Islet precursor cell (in vitro differentiated cells): ENCODE results near the gene BMPR2.
"Not testable (repeated sequence)": the region's sequence is repeated elsewhere in the genome, so short reads cannot be mapped to it uniquely, and the experiment has no call there.

ENCODE experiments used
- DNase-seq: peaks from one replicate; pipeline ENCODE4 v3.0.0-alpha.2; 2018

The BMPR2 gene

GRCh38 chr2:202386495-202386894 lies 10.4 kb downstream of the BMPR2 start:
- not testable (repeated sequence) for DNase-seq

- no peak for DNase-seq
Measured at GRCh38 chr2:202387608-202388342, 11.6 kb downstream of the BMPR2 start.

DNA sequence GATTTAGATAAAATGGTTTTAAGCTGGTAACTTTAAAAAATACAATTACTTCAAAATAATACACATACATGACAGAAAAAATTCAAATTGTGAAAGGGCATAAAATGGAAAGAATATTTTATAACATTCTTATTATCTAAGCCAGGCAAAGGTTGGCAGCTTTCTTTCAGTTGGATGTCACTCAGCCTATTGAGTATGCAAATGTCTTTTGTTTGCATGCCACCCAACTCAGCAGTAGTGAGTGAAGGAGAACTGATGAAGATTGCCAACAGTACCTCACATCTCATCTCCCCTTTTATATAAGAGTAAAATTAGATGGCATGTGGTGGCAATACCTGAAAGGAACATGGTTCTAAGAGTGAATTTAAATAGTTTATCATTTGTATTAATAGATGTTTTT lies 24.8 kb downstream of the BMPR2 start:
- no peak for DNase-seq

GRCh38 chr2:202405798-202406197 lies 29.7 kb downstream of the BMPR2 start:
- no peak for DNase-seq

DNA sequence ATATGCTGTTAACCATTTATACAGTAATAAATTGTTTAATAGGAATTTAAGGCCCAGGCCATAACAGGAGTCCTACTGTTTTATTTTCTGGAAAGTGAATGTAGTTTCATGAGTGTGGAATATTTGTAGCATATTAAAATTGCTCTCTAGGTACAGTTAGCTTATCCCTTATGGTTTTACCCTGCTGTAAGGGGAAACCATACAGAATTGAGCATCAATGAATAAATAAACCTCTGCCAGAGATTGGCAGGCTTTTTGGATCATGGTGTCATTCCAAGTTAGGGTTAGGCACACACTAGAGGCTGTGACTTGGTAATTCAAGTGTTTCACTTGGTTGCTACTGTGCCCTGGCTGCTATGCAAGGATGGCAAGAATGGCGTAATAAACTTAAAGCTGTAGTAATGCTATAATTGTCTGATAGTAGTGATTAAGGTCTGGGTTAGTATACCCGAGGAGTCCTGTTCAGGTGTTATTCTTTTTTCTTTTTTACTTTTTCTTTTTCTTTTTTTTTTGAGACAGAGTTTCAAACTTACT lies 30.4 kb downstream of the BMPR2 start:
- no peak for DNase-seq

DNA sequence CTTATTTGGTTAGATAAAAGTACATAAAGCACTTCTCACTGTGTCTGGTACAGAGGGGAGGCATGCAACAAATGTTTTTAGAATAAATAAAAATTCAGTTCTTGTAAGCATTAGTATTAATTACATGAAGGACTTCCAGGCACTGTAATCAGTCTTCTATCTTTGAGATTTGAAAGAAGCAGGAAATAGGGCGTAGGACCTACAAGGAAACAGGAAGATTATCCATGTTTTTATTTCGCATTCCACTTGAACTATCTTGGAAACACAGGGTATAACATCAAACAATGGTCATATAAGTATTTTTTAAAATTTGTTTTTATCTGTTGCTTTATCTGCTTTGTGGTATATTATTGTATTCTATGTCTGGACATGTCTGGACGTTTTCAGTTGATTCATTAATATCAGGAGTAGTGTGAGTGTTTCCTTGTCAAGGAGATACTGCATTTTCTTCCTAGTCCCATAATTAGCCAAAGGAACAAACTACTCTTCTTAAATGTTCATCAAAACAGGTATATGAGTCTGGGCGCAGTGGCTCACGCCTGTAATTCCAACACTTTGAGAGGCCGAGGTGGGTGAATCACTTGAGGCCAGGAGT lies 32.5 kb downstream of the BMPR2 start:
- DNase-seq, result no peak

- no peak for DNase-seq
Measured at GRCh38 chr2:202410092-202410491, 34.0 kb downstream of the BMPR2 start.

DNA sequence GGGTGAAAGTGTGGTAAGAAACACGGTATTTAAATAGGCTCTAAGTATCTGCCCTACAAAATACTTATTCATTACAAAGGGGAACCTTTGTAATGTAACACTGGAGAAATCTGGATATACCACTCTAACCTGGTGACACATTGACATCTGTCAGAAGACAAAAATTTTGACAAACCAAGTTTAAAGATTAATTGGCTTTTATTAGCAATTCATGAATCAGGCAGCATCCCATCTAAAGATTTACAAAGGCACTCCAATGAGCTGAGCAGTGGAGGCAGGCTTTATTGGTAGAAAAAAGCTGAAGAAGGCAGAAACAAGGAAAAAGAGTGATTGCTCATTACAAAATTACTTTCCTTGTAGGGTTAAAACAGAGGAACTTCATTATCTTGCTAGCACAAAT lies 35.0 kb downstream of the BMPR2 start:
- DNase-seq, result no peak

- DNase-seq, result no peak
Measured at GRCh38 chr2:202418027-202418426, 41.9 kb downstream of the BMPR2 start.

DNA sequence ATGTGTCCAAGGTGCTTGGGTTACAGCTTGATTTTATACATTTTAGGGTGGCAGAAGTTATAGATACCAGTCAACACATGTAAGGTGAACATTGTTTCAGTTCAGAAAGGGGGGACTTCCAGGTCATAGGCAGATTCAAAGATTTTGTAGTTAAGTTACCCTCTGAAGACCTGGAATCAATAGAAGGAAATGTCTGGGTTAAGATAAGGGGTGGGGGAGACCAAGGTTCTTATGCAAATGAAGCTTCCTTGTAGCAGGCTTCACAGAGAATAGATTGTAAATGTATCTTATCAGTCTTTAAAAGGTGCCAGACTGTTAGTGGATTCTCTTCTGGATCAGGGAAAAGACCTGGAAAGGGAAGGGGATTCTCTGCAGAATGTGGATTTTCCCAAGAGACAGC lies 42.4 kb downstream of the BMPR2 start:
- DNase-seq, result no peak

DNA sequence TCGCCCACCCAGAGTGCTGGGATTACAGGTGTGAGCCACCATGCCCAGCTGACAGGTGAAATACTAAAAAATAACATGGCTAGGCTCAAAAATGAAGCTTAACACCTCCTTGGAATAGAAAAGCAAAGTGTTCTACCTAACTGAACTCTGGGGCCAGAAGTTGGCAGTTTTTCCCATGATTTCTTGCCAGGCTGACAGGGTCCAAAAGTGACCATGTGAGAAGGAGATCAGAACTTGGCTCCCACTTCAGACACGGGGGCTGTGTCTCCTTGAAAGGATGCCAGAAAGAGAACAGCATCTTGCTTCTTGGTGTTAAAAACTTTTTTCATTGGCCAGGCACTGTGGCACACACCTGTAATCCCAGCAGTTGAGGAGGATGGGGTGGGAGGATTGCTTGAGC lies 47.0 kb downstream of the BMPR2 start:
- no peak for DNase-seq

DNA sequence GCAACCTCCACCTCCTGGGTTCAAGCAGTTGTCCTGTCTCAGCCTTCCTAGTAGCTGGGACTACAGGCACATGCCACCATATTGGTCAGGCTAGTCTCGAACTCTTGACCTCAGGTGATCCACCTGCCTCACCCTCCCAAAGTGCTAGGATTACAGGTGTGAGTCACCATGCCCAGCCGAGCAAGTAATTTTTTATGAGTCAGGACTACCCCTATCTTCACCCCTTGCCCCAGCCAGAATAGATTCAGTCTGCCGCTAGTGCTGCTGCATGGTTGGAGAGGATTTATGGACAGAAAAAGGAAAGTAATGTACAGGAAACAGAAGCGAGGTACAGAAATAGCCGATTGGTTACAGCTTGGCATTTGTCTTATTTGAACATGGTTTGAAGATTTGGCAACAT lies 48.9 kb downstream of the BMPR2 start:
- no peak for DNase-seq

DNA sequence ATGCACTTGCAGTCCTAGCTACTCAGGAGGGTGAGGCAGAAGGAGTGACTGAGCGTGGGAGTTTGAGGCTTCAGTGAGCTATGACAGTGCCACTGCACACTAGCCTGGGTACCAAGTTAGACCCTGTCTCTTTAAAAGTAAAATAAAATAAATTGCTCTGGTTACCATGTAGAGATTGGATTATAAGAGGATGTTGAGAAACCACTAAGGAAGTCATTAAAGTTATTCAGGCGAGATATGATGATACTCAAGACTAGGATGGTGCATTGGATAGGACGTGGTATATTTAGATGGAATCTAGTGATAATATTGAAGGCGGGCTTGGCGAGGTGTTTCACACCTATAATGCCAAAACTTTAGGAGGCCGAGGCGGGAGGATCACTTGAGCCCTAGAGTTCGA lies 50.6 kb downstream of the BMPR2 start:
- DNase-seq, result no peak

DNA sequence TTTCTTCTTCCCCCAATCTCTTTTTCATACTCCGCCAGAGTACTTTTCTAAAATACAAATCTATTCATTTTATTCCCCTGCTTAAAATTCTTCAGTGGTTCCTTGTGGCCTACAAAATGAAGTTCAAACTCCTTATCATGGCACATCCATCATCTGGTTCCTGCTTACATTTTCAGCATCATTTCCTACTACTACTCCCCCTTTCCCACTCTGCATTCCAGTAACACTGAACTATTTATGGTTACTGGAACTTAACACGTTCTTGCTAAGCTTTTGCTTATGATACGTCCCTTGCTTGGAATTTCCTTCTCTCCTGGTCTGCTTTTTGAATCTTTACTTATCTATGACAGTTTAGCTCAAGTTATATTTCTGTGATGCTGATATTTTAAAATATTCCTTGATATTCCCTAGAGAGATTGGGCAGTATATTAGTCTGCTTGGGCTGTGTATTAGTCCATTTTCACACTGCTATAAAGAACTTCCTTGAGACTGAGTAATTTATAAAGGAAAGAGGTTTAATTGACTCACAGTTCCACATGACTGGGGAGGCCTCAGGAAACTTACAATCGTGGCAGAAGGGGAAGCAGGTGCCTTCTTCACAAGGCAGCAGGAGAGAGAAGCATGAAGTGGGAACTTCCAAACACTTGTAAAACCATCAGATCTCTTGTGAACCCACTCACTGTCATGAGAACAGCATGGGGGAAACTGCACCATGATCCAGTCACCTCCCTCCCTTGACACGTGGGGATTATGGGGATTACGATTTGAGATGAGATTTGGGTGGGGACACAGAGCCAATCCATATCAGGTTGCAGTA lies 53.2 kb downstream of the BMPR2 start:
- no peak for DNase-seq

DNA sequence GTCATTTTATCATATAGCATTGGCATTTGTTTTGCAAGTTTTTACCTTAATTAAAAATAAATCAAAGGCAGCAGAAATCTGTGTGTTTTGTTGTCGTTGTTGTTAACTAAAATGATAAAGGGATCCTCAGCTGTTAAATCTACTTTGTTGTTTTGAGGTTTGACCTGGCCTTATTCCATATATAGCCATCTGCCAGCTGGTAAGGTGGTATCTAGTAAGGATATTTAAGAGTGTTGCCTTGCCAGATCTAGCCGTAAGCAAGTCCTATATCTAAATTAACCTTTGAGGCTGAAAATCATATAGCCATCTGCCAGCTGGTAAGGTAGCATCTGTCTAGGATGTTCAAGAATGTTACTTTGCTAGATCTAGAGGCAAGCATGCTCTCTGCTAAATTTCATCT lies 56.6 kb downstream of the BMPR2 start:
- DNase-seq, result no peak

GRCh38 chr2:202434472-202434871 lies 58.3 kb downstream of the BMPR2 start:
- DNase-seq, result no peak

DNA sequence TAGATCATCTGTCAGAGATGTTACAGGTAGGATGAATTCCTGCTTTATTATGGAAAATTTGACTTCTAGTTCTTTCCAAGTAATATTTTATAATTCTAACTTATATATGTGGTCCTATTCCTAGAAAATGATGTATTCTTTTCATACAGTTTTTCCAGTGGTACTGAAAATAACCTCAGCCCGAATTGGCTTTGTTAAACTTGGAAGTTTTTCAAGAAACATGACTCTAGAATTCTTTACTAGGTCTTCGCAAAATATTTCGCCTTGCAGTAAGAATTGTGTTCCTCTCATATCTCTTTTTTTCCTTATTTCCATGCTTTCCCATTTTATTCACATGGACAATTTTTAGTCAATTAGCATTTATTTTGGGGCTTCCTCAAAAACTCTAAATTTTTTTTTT lies 60.5 kb downstream of the BMPR2 start:
- DNase-seq, result no peak

GRCh38 chr2:202440117-202440516 lies 64.0 kb downstream of the BMPR2 start:
- DNase-seq, result not testable (repeated sequence)

DNA sequence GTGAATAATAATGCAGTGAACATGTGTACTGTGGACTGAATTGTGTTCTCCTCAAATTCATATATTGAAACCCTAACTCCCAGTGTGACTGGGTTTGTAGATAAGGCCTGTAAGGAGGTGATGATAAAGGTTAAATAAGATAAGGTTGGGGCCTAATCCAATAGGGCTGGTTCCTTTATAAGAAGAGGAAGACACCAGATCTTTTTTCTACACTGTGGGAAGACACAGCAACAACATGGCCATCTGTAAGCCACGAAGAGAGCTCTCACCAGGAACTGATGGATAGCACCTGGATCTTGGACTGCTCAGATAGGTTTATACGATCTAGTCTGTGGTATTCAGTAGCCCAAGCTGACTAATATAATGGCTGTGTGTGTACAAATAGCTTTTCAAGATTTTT lies 66.8 kb downstream of the BMPR2 start:
- DNase-seq, result no peak

DNA sequence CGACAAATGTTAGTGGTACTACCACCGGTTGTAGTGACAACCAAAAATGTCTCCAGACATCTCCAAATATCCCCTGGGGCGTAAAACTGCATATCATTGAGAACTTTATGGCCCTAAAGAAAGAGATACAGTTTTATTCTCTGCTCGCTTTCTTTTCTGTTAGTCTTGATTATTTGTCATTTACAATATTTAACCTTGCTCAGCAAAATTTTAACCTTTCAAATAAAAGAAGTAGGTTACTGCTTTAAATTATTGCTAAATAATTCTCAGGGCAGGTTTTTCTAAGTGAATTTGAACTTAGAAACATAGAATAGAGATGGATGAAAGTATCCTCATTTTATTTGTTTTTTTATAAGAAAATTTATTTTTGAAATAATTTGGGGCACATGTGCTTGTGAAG lies 67.9 kb downstream of the BMPR2 start:
- no peak for DNase-seq

- DNase-seq, result no peak
Measured at GRCh38 chr2:202449344-202449743, 73.2 kb downstream of the BMPR2 start.

DNA sequence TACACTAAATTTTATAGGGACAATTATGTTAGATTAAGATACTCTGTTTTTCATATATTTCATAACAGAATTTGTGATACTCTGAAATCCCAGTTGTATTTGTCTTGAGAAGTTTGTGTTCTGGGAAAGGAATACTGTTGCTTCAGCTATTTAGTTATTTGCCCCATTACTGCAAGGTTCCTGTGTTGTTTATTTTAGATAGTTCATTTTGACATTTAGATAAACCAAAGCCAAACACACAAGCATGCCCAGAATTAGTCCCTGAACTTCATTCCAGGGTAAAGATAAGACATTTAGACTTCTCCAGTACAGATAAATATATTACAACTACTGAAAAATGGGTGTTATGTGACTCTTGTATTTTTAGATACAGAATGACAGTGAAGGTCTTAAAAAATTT lies 74.7 kb downstream of the BMPR2 start:
- DNase-seq, result no peak

DNA sequence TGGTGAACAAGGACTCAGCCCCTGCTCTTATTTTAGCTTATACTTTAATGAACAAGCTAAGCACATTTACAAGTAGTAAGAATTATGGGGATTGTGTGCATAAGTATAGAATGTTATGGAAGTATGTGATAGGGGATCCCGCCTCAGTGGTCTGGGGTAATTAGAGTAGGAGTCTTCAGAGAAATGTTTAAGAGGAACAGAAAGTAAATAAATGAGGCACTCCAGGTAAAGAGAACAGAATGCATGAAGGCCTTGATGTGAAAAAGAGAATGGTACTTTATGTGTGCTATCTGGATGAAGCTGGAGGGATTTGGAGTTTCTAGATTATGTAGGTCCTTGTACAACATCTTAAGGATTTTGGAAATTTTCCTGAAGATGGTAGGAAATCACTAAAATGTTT lies 76.6 kb downstream of the BMPR2 start:
- no peak for DNase-seq

- DNase-seq, result no peak
Measured at GRCh38 chr2:202454536-202454935, 78.4 kb downstream of the BMPR2 start.
